IPS-NIHi7 (cell line): ENCODE results near the gene SPPL2B.
A peak's percentile ranks its signal among the peaks of the same experiment; 100 is the strongest.

Experiments used
- DNase-seq: peaks from one replicate; pipeline ENCODE4 v3.0.0; 2012; ENCODE audit warnings: mixed read lengths; ENCODE audit errors: extremely low spot score

Gene SPPL2B

GRCh38 chr19:2323707-2324106 lies 4.8 kb upstream of the SPPL2B start:
- no peak for DNase-seq

- DNase-seq = no peak
Observed at GRCh38 chr19:2324220-2324948, 4.1 kb upstream of the SPPL2B start.

- no peak for DNase-seq
Observed at GRCh38 chr19:2325281-2326046, 3.0 kb upstream of the SPPL2B start.

- DNase-seq = no peak
Observed at GRCh38 chr19:2326699-2327360, 1.7 kb upstream of the SPPL2B start.

GRCh38 chr19:2327773-2328400 lies 597 bp upstream of the SPPL2B start:
- peak; percentile 68 for DNase-seq

GRCh38 chr19:2329149-2329478 lies 630 bp downstream of the SPPL2B start:
- no peak for DNase-seq

GRCh38 chr19:2329501-2329916 lies 1.0 kb downstream of the SPPL2B start:
- DNase-seq = no peak

- no peak for DNase-seq
Observed at GRCh38 chr19:2330255-2330631, 1.8 kb downstream of the SPPL2B start.

- DNase-seq = no peak
Observed at GRCh38 chr19:2330632-2331284, 2.3 kb downstream of the SPPL2B start.

- DNase-seq = no peak
Observed at GRCh38 chr19:2331601-2332246, 3.2 kb downstream of the SPPL2B start.

GRCh38 chr19:2332341-2333026 lies 4.0 kb downstream of the SPPL2B start:
- DNase-seq = no peak

GRCh38 chr19:2333027-2333806 lies 4.7 kb downstream of the SPPL2B start:
- no peak for DNase-seq

- no peak for DNase-seq
Observed at GRCh38 chr19:2333807-2334211, 5.3 kb downstream of the SPPL2B start.

GRCh38 chr19:2334426-2334825 lies 5.9 kb downstream of the SPPL2B start:
- DNase-seq = no peak

GRCh38 chr19:2334986-2335846 lies 6.7 kb downstream of the SPPL2B start:
- DNase-seq = no peak

GRCh38 chr19:2335848-2336247 lies 7.4 kb downstream of the SPPL2B start:
- no peak for DNase-seq

- DNase-seq = no peak
Observed at GRCh38 chr19:2336528-2337328, 8.2 kb downstream of the SPPL2B start.

GRCh38 chr19:2337329-2337707 lies 8.8 kb downstream of the SPPL2B start:
- peak; percentile 66 for DNase-seq
